ENCODE data around the gene FUT8. TPM values are rescaled to one million over a fixed set of nuclear protein-coding genes. Genes with fewer than 3 reads are reported as not detected.
"Not testable (repeated sequence)": the region's sequence is repeated elsewhere in the genome, so short reads cannot be mapped to it uniquely, and the experiment has no call there.

FUT8 gene
- total RNA-seq, 1 donor from 2014 or later = 12.9 TPM

GRCh38 chr14:65425885-65426284 is 13.4 kb downstream of the FUT8 start:
- Histone ChIP-seq H3K4me1 (no peaks in the 10 kb centered on the region), H3K27ac (no peak overlapping the region), H3K9me3 (no peaks in the 10 kb centered on the region), H3K4me3 (no peak overlapping the region), H3K36me3 (no peaks in the 10 kb centered on the region), H3K27me3 (no peaks in the 10 kb centered on the region)
- TF ChIP-seq CTCF (IDR thresholded peaks at IDR 0.05) = no peak
- intact Hi-C loops (cut with DNase I) = no loop called here
- DNase-seq (ENCODE audit: low spot score in 2 of 2) = no peak

GRCh38 chr14:65426902-65427301 is 14.4 kb downstream of the FUT8 start:
- H3K27me3 ChIP-seq; H3K9me3 ChIP-seq; H3K4me1 ChIP-seq; H3K27ac ChIP-seq; DNase-seq (ENCODE audit: low spot score in 2 of 2); H3K36me3 ChIP-seq; intact Hi-C loops (cut with DNase I); H3K4me3 ChIP-seq: not testable (repeated sequence)

DNA sequence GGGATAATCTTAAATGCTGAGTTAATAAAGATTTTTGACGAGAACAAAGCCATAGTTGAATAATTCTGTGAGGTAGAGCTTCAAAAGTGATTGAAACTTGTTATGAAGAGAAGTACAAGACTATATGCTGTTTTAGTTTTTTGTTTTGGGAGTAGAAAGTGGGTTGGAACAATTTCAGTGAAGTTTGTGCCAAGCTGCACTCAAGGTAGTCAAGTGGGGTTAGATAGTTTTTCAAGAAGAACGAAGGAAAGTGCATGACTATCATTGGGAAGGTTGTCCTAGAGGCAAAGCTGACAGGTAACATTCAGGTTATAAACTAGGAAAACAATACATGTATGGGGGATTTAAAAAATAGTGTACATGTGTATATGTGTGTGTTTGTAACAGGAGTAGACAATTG is 16.2 kb downstream of the FUT8 start:
- no peak for DNase-seq (ENCODE audit: low spot score in 2 of 2)
- no peaks in the 10 kb centered on the region for H3K27me3 ChIP-seq
- no peaks in the 10 kb centered on the region for H3K9me3 ChIP-seq
- no peaks in the 10 kb centered on the region for H3K4me1 ChIP-seq
- no peaks in the 10 kb centered on the region for H3K36me3 ChIP-seq
- TF ChIP-seq CTCF (IDR thresholded peaks at IDR 0.05) = no peak
- intact Hi-C loops (cut with DNase I) = no loop called here
- no peak overlapping the region for H3K4me3 ChIP-seq
- no peak overlapping the region for H3K27ac ChIP-seq

DNA sequence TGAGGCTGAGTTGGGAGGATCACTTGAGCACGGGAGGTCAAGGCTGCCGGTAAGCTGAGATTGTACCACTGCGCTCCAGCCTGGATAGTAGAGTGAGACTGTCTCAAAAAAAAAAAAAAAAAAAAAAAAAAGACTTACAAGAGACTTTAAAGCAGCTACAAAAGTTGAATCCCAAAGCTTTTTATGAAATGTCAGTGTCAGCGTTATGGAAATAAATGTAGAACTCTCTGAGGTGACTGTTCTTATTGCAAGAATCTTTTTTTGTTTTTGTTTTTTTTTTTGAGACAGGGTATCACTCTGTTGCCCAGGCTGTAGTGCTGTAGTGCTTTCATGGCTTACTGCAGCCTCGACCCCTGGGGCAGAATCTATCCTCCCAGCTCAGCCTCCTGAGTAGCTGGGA is 17.2 kb downstream of the FUT8 start:
- H3K9me3 ChIP-seq = no peaks in the 10 kb centered on the region
- H3K4me1 ChIP-seq = no peaks in the 10 kb centered on the region
- H3K4me3 ChIP-seq = no peak overlapping the region
- no peak for DNase-seq (ENCODE audit: low spot score in 2 of 2)
- H3K27ac ChIP-seq = no peak overlapping the region
- no peak for TF ChIP-seq CTCF (IDR thresholded peaks at IDR 0.05)
- H3K36me3 ChIP-seq = no peaks in the 10 kb centered on the region
- intact Hi-C loops (cut with DNase I) = no loop called here
- H3K27me3 ChIP-seq = no peaks in the 10 kb centered on the region

DNA sequence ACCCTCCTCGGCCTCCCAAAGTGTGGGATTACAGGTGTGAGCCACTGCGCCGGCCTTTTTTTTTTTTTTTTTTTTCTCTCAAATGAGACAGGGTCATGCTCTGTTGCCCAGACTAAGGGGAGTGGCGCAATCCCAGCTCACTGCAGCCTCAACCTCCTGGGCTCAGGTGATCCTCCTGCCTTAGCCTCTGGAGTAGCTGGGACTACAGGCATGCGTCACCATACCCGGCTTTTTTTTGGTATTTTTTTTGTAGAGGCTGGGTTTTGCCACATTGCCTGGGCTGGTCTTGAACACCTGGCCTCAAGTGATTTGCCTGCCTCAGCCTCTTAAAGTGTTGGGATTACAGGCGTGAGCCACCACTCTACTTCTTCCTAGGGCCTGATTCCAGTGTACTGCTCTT is 18.7 kb downstream of the FUT8 start:
- no peak overlapping the region for H3K27ac ChIP-seq
- H3K27me3 ChIP-seq = no peaks in the 10 kb centered on the region
- no peaks in the 10 kb centered on the region for H3K36me3 ChIP-seq
- no peak overlapping the region for H3K4me3 ChIP-seq
- no peak for TF ChIP-seq CTCF (IDR thresholded peaks at IDR 0.05)
- intact Hi-C loops (cut with DNase I) = no loop called here
- H3K4me1 ChIP-seq = no peaks in the 10 kb centered on the region
- no peak for DNase-seq (ENCODE audit: low spot score in 2 of 2)
- H3K9me3 ChIP-seq = no peaks in the 10 kb centered on the region

GRCh38 chr14:65431951-65432350 is 19.4 kb downstream of the FUT8 start:
- no peak for TF ChIP-seq CTCF (IDR thresholded peaks at IDR 0.05)
- intact Hi-C loops (cut with DNase I) = no loop called here
- DNase-seq (ENCODE audit: low spot score in 2 of 2) = no peak

More at GRCh38 chr14:65431951-65432350, 19.4 kb downstream of the FUT8 start:
- H3K4me1 ChIP-seq = no peaks in the 10 kb centered on the region
- H3K36me3 ChIP-seq = no peaks in the 10 kb centered on the region
- no peaks in the 10 kb centered on the region for H3K27me3 ChIP-seq
- no peak overlapping the region for H3K27ac ChIP-seq
- H3K9me3 ChIP-seq = no peaks in the 10 kb centered on the region
- H3K4me3 ChIP-seq = no peak overlapping the region
